ENCODE measurements around the gene HCFC1R1.

HCFC1R1 gene

DNA sequence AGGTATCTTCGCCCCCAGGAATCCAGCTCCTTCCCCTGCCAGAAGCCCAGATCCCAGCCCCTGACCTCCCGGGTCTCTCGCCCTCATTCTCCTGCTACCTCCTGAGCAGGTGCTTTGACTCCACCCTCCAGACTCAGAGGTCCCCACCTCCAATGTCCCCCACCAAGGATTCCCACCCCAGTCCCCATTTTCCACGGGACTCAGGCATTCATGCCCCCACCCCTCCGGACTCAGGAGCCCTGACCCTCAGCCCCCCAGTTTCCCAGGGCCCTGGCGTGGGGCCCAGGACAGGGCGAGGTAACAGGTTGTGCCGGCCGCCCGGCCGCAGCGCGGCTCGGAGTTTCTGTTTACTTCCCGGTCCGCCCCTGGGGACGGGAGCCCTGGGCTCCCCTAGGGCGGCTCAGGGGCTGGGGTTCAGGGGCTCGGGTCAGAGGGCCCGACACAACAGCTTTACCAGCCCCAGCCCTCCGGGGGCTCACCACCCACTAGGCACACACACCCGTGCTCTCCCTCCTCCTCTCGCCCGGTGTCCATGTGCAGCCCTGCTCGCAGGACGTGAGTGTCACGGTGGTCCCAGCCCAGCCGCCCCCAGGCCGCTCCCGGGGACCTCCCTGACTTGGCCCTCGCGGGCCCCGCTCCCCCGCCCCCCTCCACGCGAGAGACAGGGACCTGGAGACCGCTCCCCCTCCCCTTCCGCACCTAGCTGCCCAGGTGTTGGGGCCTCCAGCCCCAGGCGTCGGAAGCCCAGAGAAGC lies 12.4 kb upstream of the HCFC1R1 start:
- no peak for DNase-seq (ENCODE audit: low read depth)

DNA sequence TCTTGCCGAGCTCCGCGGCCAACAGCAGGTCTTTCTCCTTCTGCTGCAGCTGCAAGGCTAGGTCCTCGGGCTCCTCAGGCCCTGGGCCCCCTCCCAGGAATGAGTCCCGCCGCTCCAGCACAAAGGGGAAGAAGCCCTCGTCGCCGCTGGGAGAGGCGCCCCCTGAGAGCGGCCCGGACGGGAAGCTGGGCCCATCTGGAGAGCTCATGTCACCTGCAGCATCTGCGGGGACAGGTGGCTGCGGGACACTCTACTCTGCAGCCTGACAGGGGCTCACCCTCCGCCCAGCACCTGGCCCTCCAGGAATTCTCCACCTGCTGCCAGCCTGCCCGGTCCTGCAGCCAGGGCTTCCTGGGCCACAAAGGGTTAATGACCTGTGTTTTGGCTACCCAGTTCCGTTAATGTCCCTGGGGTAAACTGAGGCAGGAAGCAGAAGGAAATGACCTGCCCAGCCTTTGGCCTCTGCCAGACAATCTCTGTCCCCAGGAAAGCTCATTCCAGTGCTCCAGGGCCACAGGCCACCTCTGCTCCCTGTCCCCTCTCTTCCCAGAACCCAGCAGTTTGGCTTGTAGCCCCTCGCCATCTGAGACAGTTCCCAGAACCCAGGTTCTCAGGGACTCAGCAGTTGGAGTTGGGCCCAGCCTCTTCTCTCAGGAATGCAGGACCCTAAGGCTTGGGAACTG lies 11.7 kb upstream of the HCFC1R1 start:
- DNase-seq (ENCODE audit: low read depth): no peak

DNA sequence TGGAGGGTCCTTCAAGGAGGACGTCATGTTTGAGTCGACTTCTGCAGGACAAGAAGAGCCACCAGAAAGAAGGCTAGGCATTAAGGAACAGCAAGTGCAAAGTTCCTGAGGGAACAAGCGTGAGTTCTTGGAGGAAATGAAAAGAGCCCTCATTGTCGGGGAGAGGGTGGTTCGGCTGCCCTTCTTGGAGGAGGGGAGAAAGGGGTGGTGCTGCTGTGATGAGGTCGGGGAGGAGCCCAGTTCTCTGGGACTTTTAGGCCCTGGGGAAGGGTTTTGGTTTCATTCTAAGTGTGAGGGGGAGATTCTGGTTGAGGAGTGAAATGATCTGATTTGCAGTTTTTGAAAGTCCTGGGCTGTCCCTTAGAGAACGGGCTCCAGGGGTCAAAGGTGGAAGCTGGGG lies 8.9 kb upstream of the HCFC1R1 start:
- DNase-seq (ENCODE audit: low read depth): no peak

DNA sequence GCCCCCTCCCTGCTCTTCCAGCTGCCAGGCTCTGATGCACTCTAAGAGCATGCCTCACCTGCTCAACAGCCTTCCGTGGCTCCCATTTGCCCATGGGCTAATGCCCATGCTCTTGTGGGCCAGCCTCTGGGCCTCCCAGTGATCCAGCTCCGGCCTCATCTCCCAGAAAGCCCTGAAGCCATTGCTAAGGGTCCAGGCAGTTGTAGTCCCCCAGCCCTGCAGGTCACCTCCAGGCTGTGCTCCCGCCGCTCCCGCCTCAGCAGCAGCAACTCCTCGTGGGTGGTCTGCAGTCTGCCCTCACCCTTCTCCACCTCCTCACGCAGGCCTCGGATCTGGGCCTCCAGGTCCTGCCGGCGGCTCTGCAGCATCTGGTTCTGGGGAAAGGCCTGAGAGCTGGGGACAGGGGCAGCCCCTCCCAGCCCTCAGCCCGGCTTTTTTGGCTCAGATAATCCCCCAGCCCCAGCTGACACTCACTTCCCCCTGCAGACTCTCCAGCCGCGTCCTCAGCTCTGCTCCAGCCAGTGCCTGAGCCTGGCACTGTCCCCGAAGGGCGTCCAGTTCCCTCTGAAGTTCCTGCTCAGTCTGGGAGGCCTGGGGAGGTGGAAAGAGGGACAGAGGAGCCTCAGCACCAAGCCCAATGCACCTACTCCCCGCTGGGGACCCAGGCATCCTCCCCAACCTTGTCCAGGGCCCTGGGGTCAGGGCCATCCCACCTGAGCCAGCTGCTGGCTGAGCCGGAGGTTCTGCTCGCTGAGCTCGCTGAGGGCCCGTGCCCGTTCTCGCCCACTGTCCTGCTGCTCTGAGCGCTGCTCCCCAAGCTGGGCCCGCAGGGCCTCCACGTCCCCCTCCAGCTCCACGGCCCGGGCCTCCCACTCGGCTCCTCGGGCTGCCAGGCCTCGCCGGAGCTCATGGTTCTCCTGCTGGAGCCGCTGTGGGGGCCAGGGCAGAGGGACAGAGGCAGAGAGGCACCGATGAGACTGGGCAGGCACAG lies 6.8 kb upstream of the HCFC1R1 start:
- no peak for DNase-seq (ENCODE audit: low read depth)

DNA sequence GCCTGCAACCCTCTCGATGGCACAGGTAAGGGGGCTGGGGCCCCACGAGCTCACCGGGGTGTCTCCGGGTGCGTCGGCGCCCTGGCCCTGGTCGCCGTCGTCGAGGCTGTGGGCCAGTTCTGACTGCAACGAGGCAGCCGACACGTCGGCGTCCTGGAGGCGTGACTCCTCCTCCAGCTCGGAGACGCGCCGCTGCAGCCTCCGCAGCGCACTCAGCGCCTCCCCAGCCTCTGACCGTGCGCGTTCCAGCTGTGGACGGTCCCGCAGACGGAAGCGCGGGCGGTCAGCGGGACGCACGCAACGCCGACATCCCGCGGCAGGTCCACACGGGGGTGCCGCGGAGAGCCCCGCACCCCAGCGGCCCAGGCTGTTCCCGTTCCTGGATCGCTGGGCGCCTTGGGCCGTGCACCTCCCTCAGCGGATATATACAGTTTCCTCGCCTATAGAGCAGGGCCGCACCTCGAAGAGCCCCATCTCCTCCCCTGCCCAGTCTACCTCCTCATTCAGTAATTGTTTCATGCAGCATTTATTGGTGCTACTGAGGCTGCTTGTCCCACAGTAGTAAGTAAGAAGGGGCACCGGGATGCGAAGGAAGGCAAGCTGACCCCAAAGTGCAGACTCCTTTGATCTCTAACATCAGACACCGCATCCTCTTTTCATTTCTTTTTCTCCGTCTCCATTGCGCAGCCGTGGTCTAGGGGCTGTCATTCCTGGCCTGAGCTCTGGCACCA lies 5.9 kb upstream of the HCFC1R1 start:
- DNase-seq (ENCODE audit: low read depth): peak; percentile 24

DNA sequence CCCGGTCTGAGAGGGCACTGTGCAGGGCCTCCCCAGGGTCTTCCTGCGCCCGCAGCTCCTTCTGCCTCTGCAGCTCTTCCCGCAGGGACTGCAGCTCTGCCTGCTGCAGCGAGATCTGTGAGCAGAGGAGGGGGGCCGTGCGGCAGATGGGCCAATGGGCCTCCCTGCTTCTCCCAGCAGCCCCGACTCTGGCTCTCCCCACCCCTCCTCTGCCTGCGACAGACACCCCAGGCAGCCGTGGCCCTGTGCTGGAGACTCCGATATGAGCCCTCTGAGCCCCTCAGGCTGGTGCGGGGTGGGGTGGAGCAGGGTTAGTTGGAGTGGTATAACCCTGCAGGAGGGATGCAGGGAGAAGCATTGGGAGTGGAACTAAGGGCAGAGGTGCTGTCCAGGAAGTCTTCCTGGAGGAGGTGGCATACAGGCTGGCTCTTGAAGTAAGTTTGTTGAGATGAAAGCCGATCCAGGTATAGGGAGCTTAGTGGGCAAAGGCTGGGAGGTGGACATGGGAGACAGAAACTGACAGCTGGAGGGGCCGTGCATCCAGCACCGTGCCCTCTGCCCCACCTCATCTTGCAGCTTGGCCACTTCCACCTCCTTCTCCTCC lies 5.1 kb upstream of the HCFC1R1 start:
- DNase-seq (ENCODE audit: low read depth): no peak

DNA sequence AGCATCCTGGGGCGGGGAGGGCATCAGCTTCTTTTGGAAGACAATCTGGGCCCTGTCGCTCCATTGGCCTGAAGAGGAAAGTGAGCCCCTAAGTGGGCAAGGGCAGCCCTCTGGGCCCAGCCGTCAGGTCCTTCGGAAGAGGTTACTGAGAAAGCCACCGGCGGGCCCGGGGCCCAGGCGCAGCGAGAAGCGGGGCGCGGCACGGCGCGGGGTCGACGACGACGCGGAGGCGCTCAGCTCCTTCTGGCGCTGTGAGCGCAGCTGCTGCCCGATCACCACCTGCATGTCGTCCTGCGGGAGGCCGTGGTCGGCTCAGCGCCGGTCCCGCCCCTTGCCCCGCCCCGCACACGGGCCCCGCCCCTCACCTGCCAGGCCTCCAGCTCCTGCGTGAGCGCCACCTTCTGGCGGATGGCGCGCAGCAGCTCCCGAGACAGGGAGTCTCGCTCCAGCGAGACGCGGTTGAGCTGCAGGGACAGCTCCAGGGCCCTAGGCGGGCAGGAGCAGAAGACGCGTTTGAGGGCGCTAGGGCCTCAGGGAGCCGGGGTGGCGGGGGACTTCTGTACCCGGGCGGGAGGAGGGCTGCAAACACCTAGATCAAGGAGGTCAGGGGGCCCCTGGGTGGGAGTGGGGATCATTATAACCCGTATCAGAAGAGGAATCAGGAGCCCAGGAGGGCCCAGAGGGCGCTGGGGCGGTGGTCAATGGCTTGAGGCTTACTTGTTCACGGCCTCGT lies 4.4 kb upstream of the HCFC1R1 start:
- DNase-seq (ENCODE audit: low read depth): peak; percentile 59

DNA sequence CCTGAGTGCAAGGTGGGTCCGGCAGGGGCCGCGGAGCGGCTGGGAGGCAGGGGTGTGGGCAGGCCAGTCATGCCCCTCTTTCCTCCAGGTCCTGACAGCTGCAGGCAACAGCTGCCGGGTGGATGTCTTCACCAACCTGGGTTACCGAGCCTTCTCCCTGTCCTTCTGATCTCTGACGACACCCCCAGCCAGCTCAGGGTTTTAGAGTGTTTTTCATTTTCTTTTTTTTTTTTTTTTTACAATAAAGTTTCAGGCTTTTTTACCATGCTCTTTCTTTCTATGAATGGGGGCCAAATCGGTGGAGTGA lies 3.7 kb upstream of the HCFC1R1 start:
- no peak for DNase-seq (ENCODE audit: low read depth)

DNA sequence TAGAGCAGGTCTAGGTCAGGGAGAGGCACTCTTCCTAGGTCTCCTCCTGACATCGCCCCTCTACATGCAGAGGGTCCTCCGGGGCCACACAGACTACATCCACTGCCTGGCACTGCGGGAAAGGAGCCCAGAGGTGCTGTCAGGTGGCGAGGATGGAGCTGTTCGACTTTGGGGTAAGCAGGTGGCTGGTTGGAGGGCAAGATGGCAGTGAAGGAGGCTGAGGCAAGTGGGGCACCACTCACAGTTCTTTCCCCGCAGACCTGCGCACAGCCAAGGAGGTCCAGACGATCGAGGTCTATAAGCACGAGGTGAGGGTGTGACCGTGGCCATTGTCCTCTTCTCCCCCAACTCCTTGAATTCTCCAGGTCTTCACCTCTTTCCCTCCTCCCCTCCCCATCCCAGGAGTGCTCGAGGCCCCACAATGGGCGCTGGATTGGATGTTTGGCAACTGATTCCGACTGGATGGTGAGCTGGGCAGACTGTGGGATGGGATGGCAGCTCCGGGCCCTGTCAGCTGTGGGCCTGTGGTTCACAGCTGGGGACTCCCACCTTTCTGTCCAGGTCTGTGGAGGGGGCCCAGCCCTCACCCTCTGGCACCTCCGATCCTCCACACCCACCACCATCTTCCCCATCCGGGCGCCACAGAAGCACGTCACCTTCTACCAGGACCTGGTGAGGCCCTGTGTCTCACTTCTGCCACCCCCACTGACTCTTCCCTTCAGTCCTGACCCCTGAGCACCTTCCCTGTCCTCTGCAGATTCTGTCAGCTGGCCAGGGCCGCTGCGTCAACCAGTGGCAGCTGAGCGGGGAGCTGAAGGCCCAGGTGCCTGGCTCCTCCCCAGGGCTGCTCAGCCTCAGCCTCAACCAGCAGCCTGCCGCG lies 3.1 kb upstream of the HCFC1R1 start:
- no peak for DNase-seq (ENCODE audit: low read depth)

DNA sequence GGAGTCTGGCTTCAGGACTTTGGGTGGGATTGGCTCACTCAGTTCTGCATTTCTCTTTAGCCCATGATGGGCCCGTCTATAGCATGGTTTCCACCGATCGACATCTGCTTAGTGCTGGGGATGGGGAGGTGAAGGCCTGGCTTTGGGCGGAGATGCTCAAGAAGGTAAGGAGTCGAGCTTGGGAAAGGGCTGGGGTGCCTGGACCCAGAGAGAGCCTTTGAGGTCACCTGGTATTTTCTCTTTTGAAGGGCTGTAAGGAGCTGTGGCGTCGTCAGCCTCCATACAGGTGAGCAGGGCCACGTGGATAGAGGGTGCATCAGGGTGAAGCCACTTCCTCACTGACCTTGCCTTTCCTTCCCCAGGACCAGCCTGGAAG lies 2.2 kb upstream of the HCFC1R1 start:
- no peak for DNase-seq (ENCODE audit: low read depth)

DNA sequence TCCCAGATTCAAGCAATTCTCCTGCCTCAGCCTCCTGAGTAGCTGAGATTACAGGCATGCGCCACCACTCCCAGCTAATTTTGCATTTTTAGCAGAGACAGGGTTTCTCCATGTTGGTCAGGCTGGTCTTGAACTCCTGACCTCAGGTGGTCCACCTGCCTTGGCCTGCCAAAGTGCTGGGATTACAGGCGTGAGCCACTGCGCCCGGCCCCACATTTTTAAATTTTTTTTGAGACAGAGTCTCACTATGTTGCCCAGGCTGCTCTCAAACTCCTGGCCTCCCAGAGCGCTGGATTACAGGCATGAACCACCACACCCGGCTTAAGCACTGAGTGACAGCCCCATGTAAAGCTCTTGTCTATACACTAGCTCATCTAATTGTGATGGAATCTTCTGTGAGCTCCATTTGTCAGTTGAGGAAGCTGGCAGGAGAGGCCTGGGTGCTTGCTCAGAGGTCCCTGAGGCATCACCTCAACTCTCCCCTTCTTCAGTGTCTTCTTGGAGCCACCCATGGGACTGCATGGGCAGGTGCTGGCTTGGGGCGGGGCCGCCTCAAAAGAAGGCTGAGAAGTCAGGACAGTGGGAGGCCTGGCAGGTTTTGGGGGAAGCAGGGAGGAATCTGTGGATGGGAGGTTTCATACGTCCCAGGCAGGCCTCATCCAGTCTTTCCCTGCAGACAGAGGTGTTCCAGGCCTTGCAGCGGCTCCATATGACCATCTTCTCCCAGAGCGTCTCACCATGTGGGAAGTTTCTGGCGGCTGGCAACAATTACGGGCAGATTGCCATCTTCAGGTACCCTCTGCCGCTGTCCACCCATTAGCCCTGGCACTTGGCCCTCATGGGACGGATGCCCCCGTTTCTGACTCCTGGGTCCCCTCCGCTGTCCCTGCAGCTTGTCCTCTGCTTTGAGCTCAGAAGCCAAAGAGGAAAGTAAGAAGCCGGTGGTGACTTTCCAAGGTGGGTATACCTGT lies 1.6 kb upstream of the HCFC1R1 start:
- DNase-seq (ENCODE audit: low read depth): no peak

DNA sequence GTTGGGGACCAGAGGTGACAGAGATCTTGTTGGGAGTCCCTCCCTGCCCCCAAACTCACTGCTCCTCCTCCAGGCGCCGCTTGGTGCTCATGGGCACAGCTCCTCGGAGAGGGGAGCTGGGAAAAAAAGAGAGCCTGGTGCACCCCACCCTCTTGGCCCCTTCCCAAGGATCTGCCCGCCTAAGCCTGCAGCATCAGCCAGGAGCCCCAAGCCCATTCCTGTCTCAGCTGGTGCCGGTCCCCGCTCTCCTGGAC lies 400 bp downstream of the HCFC1R1 start:
- peak; percentile 60 for DNase-seq (ENCODE audit: low read depth)

DNA sequence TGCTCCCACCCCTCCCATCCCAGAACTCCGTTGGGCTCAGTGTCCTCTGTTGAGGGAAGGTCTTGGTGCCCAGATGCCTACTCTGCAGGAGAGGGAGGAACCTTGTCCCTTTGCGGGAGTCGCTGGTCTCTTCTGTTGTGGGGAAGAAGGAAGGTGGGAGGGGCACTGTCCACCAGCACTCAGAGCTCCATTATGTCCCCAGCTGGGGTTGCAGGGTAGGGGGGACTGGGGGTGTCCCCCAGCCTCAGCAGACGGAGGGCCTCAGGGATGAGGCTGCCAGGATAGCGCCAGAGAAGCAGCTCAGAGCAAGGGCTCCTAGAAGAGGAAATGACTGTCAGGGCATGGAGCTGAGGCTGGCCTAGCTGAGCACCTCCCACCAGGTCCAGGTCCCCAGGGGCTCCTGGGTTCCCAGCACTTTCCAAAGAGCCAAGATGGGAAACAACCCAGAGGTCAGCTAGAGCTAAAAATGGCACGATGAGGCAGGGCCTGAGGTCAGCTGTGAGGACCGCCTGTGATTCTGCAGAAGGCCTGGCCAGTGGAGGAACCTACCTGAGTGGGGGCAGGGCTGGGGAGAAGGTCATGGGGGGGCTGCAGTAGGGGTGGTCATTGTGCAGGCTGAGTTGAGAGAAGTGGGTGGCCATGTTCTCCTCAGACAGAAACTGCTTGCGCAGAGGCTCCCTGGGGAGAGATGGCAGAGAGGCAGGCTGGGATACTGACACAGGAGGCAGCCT lies 893 bp downstream of the HCFC1R1 start:
- DNase-seq (ENCODE audit: low read depth): no peak

DNA sequence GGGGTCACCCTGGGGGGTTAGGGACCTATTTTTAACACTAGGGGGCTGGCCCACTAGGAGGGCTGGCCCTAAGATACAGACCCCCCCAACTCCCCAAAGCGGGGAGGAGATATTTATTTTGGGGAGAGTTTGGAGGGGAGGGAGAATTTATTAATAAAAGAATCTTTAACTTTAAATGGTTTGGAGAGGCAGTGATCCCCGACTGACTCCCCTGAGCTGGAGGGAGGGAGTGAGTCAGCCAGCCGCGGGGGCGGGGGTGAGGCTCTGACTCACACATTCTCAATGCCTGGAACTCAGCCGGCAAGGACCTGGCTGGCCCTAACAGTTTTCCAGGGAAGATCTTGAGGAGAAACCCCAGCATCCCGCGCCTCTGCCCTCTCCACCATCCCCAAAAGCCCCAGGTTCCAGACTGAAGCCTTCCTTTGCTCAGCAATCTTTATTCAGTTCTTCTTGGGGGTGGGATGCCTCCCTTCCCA lies 1.5 kb downstream of the HCFC1R1 start:
- DNase-seq (ENCODE audit: low read depth): peak; percentile 95

DNA sequence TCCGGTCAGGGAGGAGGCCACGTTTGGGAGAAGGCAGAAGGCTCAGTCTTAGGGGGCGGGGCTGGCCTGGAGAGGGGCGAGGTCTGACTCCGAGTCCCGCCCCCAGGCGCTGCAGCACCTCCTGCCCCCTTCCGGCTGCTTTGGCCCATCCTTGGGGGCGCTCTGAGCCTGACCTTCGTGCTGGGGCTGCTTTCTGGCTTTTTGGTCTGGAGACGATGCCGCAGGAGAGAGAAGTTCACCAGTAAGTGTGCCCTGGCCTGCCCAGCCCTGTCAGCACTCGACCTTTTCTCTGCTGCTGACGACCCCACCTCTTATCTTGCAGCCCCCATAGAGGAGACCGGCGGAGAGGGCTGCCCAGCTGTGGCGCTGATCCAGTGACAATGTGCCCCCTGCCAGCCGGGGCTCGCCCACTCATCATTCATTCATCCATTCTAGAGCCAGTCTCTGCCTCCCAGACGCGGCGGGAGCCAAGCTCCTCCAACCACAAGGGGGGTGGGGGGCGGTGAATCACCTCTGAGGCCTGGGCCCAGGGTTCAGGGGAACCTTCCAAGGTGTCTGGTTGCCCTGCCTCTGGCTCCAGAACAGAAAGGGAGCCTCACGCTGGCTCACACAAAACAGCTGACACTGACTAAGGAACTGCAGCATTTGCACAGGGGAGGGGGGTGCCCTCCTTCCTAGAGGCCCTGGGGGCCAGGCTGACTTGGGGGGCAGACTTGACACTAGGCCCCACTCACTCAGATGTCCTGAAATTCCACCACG lies 2.1 kb downstream of the HCFC1R1 start:
- peak; percentile 94 for DNase-seq (ENCODE audit: low read depth)

DNA sequence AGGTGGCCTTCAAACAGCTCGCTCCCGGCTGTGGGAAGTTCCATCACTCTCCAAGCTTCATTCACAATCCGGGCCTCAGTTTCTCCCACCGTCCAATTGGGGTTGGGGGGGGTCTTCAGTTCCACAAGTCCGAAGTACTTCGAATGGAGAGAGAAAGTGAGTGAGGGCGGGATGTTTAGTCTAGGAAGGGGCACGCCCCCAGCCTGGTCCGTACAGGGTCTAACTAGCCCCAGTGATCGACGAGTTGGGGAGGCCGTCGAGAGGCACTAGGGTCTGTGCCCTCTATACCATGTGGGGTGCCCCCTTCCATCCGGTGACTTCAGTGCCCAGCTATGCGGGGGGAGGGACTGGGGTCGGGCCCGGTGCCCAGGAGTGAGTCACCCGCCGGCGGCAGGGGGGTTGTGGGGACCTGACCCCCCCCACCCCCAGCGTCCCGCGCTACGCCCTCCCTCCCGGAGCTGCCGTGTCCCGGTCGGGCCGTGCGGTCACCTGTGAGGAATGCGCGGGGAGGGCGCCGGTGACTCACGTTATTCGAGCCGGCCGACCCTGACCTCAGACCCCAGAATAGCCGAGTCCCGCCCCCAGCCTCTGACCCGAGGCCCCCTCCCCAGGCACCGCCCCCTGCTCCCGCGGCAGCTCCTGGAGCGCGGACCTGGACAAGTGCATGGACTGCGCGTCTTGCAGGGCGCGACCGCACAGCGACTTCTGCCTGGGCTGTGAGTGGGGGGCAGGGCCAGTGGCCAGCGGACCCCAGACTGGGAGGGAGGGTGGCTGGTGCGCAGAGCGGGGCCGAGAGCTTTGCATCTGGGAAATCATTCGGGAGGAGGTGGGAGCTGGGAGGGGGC lies 2.9 kb downstream of the HCFC1R1 start:
- peak; percentile 84 for DNase-seq (ENCODE audit: low read depth)

DNA sequence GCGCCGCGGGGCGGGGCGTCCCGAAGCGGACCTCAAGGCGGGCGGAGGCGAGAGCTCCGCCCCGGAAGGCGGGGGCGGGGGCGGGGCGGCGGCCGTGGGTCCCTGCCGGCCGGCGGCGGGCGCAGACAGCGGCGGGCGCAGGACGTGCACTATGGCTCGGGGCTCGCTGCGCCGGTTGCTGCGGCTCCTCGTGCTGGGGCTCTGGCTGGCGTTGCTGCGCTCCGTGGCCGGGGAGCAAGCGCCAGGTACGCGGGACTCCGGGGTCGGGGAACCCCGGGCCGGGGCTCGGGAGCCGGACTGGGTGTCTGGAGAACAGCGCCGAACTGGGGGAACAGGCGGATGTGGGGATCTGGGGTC lies 3.5 kb downstream of the HCFC1R1 start, which contains the start of gene TNFRSF12A:
TNFRSF12A (plus strand) TSS at position 122 of the 357 bp plus-strand sequence; CDS start at position 152, 30 bp downstream.
- DNase-seq (ENCODE audit: low read depth): peak; percentile 51

All from amniotic epithelial cell (primary cell).